ENCODE results near the gene SLCO2A1.

Gene SLCO2A1

DNA sequence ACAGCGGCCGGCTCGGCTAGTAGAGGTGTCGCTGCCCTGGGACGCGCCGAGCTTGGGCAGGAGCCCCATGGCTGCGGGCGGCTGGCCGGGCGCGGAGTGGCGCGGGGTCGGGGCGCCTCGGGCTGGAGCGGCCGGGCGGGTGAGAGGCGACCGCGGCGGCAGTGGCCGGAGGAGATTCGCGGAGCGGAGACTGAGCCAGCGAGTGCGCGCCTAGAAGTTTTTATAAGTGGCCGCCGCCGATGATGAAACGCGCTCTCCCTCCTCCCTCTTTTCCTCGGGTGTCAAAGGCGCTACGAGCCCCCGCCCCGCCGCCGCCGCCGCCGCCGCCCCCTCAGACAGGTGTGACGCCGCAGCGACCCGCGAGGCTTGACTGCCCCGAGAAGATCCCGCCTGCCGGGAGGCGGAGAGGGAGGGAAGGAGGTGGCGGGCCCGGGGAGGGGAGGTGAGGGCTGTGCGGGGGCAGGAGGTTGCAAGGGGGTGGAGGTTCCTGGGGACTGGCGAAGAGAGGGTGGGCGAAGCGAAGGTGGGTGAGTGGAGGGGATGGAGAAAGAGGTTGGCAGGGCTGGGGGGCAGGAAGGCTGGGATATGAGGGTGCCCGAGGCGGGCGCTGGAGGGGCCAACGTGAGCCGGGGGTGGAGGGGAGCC lies at the start of gene SLCO2A1:
Gene SLCO2A1 (minus strand): TSS at position 192 of the 645 bp plus-strand sequence. CDS start 123 bp downstream, at position 69.
- DNase-seq: peak; percentile 90

DNA sequence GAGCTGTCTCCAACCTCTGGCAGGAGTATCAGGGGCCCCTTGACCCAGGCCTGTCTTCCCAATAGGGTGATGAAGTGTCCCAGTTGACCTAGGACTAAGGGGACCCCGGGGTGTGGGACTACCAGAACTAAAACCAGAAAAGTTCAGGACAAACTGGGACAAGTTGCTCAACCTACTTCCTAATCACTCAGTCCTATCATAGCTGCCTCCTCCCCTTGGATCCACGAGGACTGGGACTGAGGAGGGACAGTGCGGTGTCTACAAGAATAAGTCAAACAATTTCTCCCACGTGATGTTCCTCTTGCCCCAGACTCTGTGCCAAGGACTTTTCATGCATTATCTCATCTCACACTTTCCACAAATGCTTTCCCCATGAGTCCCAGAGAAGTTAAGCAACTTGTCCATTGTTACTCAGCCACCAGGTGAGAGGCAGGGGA lies 49.4 kb upstream of the SLCO2A1 start:
- peak; percentile 23 for DNase-seq

DNA sequence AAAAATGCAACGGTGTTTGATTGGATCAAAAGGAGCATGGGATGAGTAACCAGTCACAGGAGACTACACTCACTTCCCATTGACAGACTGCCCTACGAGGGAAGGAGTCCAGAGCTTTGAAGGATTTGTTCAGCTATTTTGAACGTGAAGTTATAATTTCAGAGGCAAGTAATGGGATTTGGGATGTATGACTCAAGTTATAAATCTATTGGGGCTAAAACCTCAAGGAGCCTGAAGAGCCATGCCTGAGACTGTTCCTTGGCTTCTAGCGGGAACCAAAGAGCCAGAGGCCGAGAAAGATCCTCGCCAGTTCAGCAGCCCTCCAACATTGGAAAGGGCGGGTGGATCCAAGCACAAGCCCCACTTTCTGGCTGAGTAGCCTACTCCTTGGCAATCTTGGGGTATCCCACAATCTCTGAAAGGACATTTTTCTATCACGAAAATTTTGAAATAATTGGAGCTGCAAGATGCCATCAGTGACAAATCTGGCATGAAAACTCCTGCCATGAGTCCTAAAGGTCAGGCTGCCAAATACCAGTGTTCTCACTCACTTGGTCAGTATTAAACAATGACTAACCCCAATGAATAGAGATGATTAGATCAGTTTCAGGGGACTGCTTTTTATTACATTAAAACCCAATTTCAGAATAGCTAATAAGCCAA lies 48.6 kb upstream of the SLCO2A1 start:
- no peak for DNase-seq

DNA sequence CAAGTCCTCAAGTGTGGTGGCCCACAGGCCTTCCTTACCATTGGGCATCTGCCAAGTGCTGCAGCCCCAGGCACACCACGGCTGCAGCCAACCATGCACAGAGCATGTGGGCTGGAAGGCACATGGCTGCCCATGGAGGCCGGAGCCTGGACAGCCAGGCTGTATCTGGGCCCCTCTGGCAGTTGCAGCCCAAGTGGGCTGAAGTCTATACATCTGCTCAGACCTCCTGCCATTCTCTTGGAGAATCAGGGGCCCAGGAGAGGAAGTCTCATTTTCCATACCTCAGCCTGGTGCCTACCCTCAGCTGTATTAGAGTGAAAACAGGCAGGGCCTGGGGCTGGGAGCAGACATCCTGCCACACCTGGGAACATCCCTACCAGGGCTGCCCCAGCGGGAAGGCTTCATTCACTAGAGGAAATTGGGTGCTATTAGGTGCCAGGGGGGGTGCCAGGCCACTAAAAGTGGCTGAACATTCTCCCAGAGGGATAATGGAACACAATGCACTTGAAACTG lies 48.0 kb upstream of the SLCO2A1 start:
- peak; percentile 36 for DNase-seq

DNA sequence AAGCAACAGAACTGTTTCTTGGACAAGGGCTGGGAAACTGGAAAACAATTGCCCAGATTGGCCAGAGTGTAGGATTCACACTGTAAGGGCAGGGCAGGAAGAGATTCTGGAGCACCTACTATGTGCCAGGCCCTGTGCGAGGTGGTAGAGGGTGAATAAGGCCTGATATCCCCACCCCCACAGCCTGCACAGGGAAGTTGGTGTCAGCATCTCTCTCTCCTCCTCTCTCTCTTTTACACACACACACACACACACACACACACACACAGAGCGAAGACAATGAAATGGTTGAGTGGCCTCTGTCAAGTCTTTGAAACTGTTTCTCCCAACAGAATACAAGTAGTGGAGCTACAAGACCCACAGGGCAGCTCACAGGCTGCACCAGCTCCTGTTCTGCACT lies 47.1 kb upstream of the SLCO2A1 start:
- peak; percentile 25 for DNase-seq

GRCh38 chr3:134075846-134076245 lies 46.1 kb upstream of the SLCO2A1 start:
- DNase-seq: peak; percentile 20

- DNase-seq: peak; percentile 18
These were observed 45.8 kb upstream of the SLCO2A1 start for GRCh38 chr3:134075568-134075825.

DNA sequence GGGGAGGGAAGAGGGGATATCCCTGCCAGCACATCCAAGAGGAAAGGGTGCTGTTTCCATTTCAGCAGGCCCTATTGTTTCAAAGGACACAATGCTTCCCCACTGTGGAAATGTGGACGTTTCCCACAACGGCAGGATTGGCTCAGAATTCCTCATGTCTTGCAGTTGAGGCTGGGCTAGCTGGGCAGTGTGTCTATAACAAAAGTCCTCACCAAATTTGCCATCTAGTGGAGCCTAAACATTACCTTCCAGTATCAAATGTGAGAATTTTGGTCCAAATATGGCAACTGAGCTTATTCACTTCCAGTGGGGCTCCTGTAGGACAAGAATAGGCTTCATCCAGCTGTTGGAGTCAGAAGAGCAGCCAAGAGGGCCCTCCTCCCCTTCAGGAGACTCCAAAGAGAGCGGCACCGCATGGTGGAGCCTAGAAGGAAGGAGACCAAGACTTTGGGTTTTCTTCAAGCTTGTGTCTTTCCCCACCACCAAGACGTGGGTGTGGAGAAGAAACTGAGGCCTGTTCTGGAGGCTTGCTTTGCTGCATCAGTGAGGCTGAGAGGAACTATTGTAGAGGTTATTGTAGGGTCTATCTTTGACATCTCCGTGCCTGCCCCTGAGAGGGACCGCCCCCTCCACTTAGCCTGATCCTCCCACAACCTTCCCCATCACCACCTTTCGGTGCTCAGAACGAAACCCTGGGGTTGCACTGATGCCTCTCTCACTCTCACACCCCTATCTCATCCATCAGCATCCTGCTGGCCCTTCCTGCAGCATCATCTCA lies 45.3 kb upstream of the SLCO2A1 start:
- DNase-seq: peak; percentile 6

GRCh38 chr3:134074001-134074789 lies 44.5 kb upstream of the SLCO2A1 start:
- peak; percentile 33 for DNase-seq

DNA sequence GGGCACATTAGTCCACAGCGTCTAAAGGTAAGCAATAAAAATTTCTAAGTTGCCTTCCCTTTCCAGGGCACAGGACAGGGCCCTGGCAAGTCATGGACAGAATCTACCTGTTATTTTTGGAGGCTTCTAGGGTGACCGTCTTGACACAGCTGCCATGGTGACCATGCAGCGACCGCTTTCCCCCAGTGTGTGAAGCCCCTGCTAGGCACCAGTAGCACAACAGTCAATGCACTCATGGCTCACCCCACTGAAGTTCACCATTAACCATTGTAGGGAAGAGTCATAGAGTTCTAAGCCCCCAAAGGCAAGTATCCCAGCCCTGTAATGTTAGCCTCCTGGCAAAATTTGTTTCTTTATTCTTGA lies 43.8 kb upstream of the SLCO2A1 start:
- no peak for DNase-seq

- peak; percentile 43 for DNase-seq
These were observed 43.3 kb upstream of the SLCO2A1 start for GRCh38 chr3:134072881-134073582.

GRCh38 chr3:134070281-134070680 lies 40.6 kb upstream of the SLCO2A1 start:
- DNase-seq: peak; percentile 9

DNA sequence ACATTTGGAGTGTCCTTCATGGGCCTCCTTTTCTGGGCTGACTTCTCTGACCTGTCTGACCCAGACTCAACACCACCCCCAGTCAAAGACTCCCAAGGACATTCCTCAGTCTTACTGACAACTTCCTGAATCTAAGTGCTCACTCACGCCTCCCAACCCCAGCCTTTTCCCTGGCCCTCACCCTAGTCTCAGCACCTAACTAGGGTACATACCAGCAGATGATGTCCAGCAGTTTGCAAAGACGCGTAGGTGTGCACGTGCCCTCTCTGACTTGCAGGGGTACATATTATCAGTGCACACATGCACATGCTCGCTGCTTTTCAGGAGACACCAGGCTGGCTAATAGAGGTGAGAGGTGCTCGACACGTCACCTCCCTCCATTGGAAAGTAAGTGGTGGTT lies 38.7 kb upstream of the SLCO2A1 start:
- peak; percentile 32 for DNase-seq

DNA sequence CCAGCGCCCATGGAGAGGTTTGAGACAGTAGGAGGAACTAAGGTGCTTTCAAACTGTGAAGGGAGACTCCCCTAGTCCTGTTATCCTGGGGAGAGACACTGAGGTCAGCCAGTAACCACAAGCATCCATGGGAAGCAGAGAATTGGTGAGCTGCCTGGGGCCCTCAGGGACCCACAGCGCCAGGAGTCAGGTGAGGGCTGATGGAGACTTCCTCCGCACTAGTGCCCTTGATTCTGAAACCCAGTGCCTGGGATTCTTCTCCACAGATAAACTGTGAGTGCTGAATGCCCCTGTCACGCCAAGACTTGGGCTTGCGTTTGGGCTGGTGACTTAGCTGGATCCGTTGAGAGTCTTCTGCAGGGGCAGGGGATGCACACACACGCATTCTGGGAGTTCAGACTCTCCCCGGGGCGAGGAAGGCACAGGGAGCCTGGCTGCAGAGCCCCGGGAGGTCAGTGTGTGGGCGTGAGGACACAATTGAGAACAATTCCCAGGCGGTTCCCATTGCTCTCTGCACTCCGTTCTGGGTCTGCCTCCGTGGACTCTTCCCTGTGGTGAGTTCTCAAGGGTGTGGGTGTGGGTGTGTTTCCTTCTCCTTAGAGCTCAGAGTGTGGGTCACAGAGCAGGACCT lies 37.9 kb upstream of the SLCO2A1 start:
- DNase-seq: peak; percentile 52

DNA sequence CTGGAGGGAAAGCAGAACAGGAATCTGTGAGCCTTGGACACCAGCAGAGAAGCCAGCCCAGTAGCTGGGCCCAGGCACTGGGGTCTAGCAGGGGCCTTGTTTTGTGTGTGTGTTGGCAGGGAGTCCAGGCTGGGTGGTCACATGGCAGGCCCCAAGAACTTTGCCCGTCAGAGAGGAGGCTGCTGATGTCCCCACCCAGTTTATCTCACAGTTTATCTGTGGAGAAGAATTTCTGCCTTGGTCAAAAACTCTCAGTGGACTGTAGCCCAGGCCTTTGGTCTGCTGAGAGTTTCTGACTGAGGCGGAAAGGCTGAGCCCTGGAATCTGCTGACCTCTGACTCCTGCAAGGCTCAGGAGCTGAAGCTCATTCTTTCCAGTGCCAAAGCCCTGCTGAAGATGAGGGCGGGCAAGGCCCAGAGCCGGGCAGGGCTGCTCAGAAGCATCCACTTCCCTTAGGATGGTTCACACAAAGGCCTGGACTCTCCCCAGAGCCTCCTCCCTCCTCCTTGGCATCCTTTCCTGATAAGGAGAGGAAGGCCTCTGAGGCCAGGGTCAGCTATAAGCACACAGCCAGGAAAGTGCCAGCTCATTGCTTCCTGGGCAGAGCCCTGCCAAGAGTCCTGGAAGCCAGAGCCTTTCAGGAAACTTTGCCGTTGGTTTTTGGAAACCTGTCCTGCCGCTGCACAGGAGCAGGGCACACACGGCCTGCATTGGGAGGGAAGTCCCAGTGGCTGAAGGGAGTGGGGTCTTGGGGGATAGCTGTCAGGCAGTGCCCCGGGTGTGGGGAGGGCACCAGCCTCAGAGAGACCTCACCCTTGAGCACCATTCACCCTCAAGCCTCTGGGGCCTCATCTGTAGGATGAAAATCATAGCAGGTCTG lies 37.2 kb upstream of the SLCO2A1 start:
- peak; percentile 50 for DNase-seq

GRCh38 chr3:134066158-134066541 lies 36.4 kb upstream of the SLCO2A1 start:
- DNase-seq: peak; percentile 44

GRCh38 chr3:134065252-134066157 lies 35.8 kb upstream of the SLCO2A1 start:
- DNase-seq: peak; percentile 32

GRCh38 chr3:134064081-134064480 lies 34.4 kb upstream of the SLCO2A1 start:
- DNase-seq: no peak

DNA sequence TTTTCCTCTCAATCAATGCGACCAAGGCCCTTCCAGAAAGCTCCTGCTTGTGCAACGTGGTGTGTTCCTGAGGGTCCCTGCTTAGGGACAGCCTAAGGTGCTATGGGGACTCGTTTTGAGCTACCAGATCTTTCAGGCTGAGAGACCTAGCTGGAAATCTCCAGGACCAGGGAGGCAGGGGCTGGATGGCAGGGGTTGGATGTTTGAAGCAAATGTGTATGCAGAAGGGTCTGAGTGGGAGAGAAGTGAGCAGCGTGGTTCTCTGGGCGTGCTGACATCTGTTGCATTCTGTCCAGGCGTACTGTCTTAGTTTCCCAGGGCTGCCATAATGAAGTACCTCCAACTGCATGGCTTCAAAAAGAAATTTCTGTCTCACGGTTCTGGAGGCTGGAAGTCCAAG lies 31.7 kb upstream of the SLCO2A1 start:
- DNase-seq: peak; percentile 46
